ENCODE data around the gene KRTAP16-1. TPM values are rescaled to one million over a fixed set of nuclear protein-coding genes. Genes with fewer than 3 reads are reported as not detected.

The KRTAP16-1 gene
- total RNA-seq, 1 experiment from 2014 or later, result not detected

DNA sequence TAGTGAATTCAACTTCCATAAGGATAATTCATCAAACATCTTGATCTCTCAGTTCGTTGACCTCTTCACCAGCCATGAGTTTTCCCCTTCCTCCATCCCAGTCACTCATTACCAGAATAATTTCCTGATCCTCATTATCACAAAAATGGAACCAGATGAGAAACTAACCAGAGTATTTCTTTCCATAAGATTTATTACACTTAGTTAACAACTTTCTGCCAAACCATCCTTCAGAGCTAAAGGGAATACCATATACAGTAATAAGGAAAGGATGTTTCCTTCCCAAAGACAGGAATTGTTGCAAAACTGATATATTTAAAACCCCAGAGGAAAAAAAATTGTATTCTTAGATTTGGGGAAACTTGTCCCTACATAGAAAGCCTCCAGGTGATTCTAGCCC lies 15.1 kb downstream of the KRTAP16-1 start:
- H3K9me3 ChIP-seq (ENCODE audit: low read depth, low read length, poor library complexity, severe bottlenecking), result no peaks in the 10 kb centered on the region
- CTCF ChIA-PET, result no interaction called here
- no peak for TF ChIP-seq EZH2 (IDR thresholded peaks at IDR 0.05; ENCODE audit: borderline replicate concordance, low read depth, low read length, poor library complexity, severe bottlenecking)
- TF ChIP-seq, protein P1, sequence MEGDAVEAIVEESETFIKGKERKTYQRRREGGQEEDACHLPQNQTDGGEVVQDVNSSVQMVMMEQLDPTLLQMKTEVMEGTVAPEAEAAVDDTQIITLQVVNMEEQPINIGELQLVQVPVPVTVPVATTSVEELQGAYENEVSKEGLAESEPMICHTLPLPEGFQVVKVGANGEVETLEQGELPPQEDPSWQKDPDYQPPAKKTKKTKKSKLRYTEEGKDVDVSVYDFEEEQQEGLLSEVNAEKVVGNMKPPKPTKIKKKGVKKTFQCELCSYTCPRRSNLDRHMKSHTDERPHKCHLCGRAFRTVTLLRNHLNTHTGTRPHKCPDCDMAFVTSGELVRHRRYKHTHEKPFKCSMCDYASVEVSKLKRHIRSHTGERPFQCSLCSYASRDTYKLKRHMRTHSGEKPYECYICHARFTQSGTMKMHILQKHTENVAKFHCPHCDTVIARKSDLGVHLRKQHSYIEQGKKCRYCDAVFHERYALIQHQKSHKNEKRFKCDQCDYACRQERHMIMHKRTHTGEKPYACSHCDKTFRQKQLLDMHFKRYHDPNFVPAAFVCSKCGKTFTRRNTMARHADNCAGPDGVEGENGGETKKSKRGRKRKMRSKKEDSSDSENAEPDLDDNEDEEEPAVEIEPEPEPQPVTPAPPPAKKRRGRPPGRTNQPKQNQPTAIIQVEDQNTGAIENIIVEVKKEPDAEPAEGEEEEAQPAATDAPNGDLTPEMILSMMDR (conservative IDR thresholded peaks at IDR 0.05; ENCODE audit: low read depth, low read length), result no peak
- DNase-seq (ENCODE audit: low spot score), result no peak
- H3K27ac ChIP-seq (ENCODE audit: low read depth, low read length, poor library complexity, severe bottlenecking), result no peak overlapping the region
- intact Hi-C loops (cut with micrococcal nuclease; ENCODE audit: unreplicated experiment), result no loop called here
- H3K4me3 ChIP-seq (ENCODE audit: low read depth, low read length, poor library complexity, severe bottlenecking), result no peak overlapping the region
- no peaks in the 10 kb centered on the region for H3K4me1 ChIP-seq (ENCODE audit: insufficient read depth, low read length, poor library complexity, severe bottlenecking)
- POLR2A ChIA-PET (ENCODE audit: low non-redundant PET), result no interaction called here
- H3K36me3 ChIP-seq (ENCODE audit: insufficient read depth, low read length, poor library complexity, severe bottlenecking), result no peaks in the 10 kb centered on the region
- BruUV-seq (replicated peaks), result no TSS peak
- H3K27me3 ChIP-seq (replicated peaks; ENCODE audit: insufficient read depth, low read depth, low read length, poor library complexity), result no peaks in the 10 kb centered on the region

DNA sequence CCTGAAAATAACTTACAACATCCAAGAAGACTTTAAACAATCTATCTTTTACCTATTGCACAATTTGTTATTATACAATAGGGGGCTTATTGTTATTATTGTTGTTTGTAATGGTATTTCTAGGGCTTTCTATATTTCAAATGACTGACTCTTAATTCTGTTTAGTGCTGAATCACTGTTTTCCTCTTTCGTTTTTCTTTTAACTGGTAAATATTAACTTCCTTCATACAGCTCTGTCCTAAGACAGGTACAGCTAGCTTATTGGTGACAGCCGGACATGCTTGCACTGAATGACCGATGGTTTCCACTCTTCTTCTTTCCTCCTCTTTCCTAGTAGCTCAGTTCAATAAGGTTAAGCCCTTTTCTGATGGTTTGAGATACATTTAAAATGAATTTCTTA lies 22.1 kb downstream of the KRTAP16-1 start:
- TF ChIP-seq, protein P1 (conservative IDR thresholded peaks at IDR 0.05; ENCODE audit: low read depth, low read length), result no peak
- no peak for TF ChIP-seq EZH2 (IDR thresholded peaks at IDR 0.05; ENCODE audit: borderline replicate concordance, low read depth, low read length, poor library complexity, severe bottlenecking)
- Histone ChIP-seq H3K9me3 (ENCODE audit: low read depth, low read length, poor library complexity, severe bottlenecking) (no peaks in the 10 kb centered on the region), H3K27ac (ENCODE audit: low read depth, low read length, poor library complexity, severe bottlenecking) (no peak overlapping the region), H3K27me3 (replicated peaks; ENCODE audit: insufficient read depth, low read depth, low read length, poor library complexity) (no peaks in the 10 kb centered on the region), H3K36me3 (ENCODE audit: insufficient read depth, low read length, poor library complexity, severe bottlenecking) (no peaks in the 10 kb centered on the region), H3K4me3 (ENCODE audit: low read depth, low read length, poor library complexity, severe bottlenecking) (no peak overlapping the region), H3K4me1 (ENCODE audit: insufficient read depth, low read length, poor library complexity, severe bottlenecking) (peaks cover 20% of the 10 kb centered on the region)
- CTCF ChIA-PET, result no interaction called here
- no TSS peak for BruUV-seq (replicated peaks)
- DNase-seq (ENCODE audit: low spot score), result no peak
- intact Hi-C loops (cut with micrococcal nuclease; ENCODE audit: unreplicated experiment), result no loop called here
- POLR2A ChIA-PET (ENCODE audit: low non-redundant PET), result interaction anchor here (0.7 kb wide), 1 partner anchor 141 kb away, joined by 6 read pairs; no protein-coding TSS in a partner anchor

DNA sequence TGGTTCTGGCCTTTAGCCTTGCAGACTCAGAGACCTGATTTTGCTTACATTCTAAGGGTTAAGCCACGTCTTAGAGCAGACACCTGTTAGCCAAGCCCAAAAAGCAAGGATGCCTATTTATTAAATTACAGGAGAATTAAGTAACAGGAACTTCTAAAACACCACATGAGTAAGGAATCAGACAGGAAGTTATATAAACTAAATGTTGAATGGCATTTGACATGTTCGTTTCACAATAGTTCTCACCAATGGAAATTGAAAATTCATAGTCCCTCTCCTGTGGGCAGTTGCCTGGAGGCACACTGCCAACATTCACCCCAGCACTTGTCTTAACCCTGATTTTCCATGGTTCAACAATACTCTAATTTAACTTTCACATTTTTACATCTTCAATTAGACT lies 24.6 kb downstream of the KRTAP16-1 start:
- Histone ChIP-seq H3K27me3 (replicated peaks; ENCODE audit: insufficient read depth, low read depth, low read length, poor library complexity) (no peaks in the 10 kb centered on the region), H3K4me3 (ENCODE audit: low read depth, low read length, poor library complexity, severe bottlenecking) (no peak overlapping the region), H3K36me3 (ENCODE audit: insufficient read depth, low read length, poor library complexity, severe bottlenecking) (no peaks in the 10 kb centered on the region), H3K9me3 (ENCODE audit: low read depth, low read length, poor library complexity, severe bottlenecking) (no peaks in the 10 kb centered on the region), H3K4me1 (ENCODE audit: insufficient read depth, low read length, poor library complexity, severe bottlenecking) (peaks cover 20% of the 10 kb centered on the region), H3K27ac (ENCODE audit: low read depth, low read length, poor library complexity, severe bottlenecking) (no peak overlapping the region)
- BruUV-seq (replicated peaks), result no TSS peak
- intact Hi-C loops (cut with micrococcal nuclease; ENCODE audit: unreplicated experiment), result no loop called here
- CTCF ChIA-PET, result no interaction called here
- POLR2A ChIA-PET (ENCODE audit: low non-redundant PET), result no interaction called here
- TF ChIP-seq EZH2 (IDR thresholded peaks at IDR 0.05; ENCODE audit: borderline replicate concordance, low read depth, low read length, poor library complexity, severe bottlenecking), result no peak
- TF ChIP-seq, protein P1 (conservative IDR thresholded peaks at IDR 0.05; ENCODE audit: low read depth, low read length), result no peak
- DNase-seq (ENCODE audit: low spot score), result peak; percentile 27
